HepG2 (cell line): Measurements from ENCODE around the gene PLEKHA6. TPM values are rescaled to one million over a fixed set of nuclear protein-coding genes. Genes with fewer than 3 reads are reported as not detected.

Experiments used
- ATRX ChIP-seq: sonication (generic); formaldehyde crosslinking; IDR thresholded peaks from 2 replicates; pipeline ENCODE4 v1.4.0; 2020; ENCODE audit warnings: missing genetic modification reagents, borderline replicate concordance
- MYC ChIP-seq: sonication (generic); formaldehyde crosslinking; IDR thresholded peaks from 2 replicates; pipeline ENCODE4 v1.9.0; 2021; ENCODE audit warnings: missing genetic modification reagents, borderline replicate concordance
- PHF5A ChIP-seq: IDR thresholded peaks from one replicate; pipeline ENCODE4 v1.6.1; 2018; ENCODE audit warnings: low read depth, missing genetic modification reagents; ENCODE audit not compliant: unreplicated experiment
- RXRB ChIP-seq: IDR thresholded peaks from 2 replicates; pipeline ENCODE4 v1.6.1; 2016; ENCODE audit warnings: borderline replicate concordance, missing genetic modification reagents, missing compliant biosample characterization
- XRCC5 ChIP-seq: fragments of 200-400 bp; formaldehyde crosslinking; optimal IDR thresholded peaks from 2 replicates; pipeline ENCODE3; 2017; ENCODE audit warnings: mild to moderate bottlenecking, low read length
- ZBTB42 ChIP-seq: sonication (generic); formaldehyde crosslinking; IDR thresholded peaks from 2 replicates; pipeline ENCODE4 v1.5.0; 2020; ENCODE audit warnings: mild to moderate bottlenecking, missing genetic modification reagents
- ZNF530 ChIP-seq: sonication (generic); formaldehyde crosslinking; IDR thresholded peaks from 2 replicates; pipeline ENCODE4 v1.5.0; 2020; ENCODE audit warnings: low read depth, mild to moderate bottlenecking, missing genetic modification reagents
- ZNF670 ChIP-seq: sonication (generic); formaldehyde crosslinking; IDR thresholded peaks from 2 replicates; pipeline ENCODE4 v1.8.0; 2022; ENCODE audit warnings: mild to moderate bottlenecking, missing genetic modification reagents, borderline replicate concordance
- ZSCAN12 ChIP-seq: sonication (generic); formaldehyde crosslinking; IDR thresholded peaks from 2 replicates; pipeline ENCODE4 v1.9.0; 2021; ENCODE audit warnings: mild to moderate bottlenecking, missing genetic modification reagents
- polyA plus RNA-seq, 8 experiments: library from polyadenylated mRNA; depleted of rRNA in 3 of 8; stranded (reverse) in 7 of 8; unstranded in 1 of 8; fragments of >200 nt; fragmentation: Illumina TruSeq in 4 of 8; extraction: Trizol in 4 of 8; gene quantifications; 2 replicates each; pipeline versions ENCODE4 v1.2.1 to v1.2.3, GENCODE V29; 2011 to 2016; ENCODE audit warnings: low read depth in 4 of 8, missing spikeins in 1 of 8, mixed read lengths in 1 of 8; ENCODE audit not compliant: insufficient read depth in 1 of 8
- total RNA-seq, 5 experiments: library from RNA; depleted of rRNA; stranded (reverse); fragments of >200 nt; fragmentation: Illumina TruSeq; extraction: Trizol; gene quantifications; 2 replicates each; pipeline ENCODE4 v1.2.3, GENCODE V29; 2016; ENCODE audit warnings: low read depth in 1 of 5
- TF ChIP-seq, protein P1 (sequence below), 2 experiments: sonication (generic) in 1 of 2; formaldehyde crosslinking in 1 of 2; IDR thresholded peaks; 2 replicates each; pipeline versions ENCODE4 v1.4.0 to v1.6.1; 2016 to 2020; ENCODE audit warnings: borderline replicate concordance in 1 of 2, low read depth in 1 of 2, mild to moderate bottlenecking in 1 of 2, missing genetic modification reagents in 1 of 2
- TF ChIP-seq, protein P2 (sequence below): sonication (generic); formaldehyde crosslinking; IDR thresholded peaks from 2 replicates; pipeline ENCODE4 v1.4.0; 2020; ENCODE audit warnings: missing genetic modification reagents, borderline replicate concordance
- TF ChIP-seq, protein P3 (sequence below): sonication (generic); IDR thresholded peaks from 2 replicates; pipeline ENCODE4 v1.6.1; 2016; ENCODE audit warnings: low read depth, borderline replicate concordance

The PLEKHA6 gene
- total and polyA plus RNA-seq, 2 of the 13 experiments (the other 11 are each of a cell fraction or from before 2014, with no cell fraction given): 5.3 to 11.4 TPM

DNA sequence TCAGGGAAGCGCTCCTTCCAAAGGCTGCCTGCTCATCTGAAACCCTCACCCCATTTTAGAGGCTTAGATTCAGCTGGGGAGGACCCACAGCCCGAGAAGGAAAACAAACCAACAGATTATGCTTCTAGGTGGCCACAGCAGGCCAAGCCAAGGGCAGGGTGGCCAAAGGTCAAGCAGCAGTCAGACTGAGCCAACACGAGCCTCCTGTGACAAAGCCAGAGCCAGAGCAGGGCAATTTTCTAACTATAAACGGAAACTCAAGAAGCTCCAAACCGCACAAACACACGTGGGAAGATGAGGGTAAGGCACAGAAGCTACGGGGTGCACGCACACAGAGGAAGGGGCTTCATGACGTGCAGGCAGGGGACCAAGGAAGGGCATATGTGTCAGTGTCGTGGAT is 64.1 kb downstream of the PLEKHA6 start (continued):
- TF ChIP-seq, protein P1, sequence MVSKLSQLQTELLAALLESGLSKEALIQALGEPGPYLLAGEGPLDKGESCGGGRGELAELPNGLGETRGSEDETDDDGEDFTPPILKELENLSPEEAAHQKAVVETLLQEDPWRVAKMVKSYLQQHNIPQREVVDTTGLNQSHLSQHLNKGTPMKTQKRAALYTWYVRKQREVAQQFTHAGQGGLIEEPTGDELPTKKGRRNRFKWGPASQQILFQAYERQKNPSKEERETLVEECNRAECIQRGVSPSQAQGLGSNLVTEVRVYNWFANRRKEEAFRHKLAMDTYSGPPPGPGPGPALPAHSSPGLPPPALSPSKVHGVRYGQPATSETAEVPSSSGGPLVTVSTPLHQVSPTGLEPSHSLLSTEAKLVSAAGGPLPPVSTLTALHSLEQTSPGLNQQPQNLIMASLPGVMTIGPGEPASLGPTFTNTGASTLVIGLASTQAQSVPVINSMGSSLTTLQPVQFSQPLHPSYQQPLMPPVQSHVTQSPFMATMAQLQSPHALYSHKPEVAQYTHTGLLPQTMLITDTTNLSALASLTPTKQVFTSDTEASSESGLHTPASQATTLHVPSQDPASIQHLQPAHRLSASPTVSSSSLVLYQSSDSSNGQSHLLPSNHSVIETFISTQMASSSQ (IDR thresholded peaks at IDR 0.05; ENCODE audit: low read depth): no peak
- TF ChIP-seq, protein P1 (CRISPR knock-in tag; IDR thresholded peaks at IDR 0.05; ENCODE audit: borderline replicate concordance): no peak; the same call in 1 of the 2 replicates
- TF ChIP-seq ZNF530: no peak
- no peak for TF ChIP-seq ZNF670 (CRISPR knock-in tag)
- TF ChIP-seq XRCC5: peak; percentile 20
- no peak for TF ChIP-seq ZSCAN12
- no peak for TF ChIP-seq PHF5A
- TF ChIP-seq ZBTB42 (CRISPR knock-in tag): no peak
- TF ChIP-seq, protein P2, sequence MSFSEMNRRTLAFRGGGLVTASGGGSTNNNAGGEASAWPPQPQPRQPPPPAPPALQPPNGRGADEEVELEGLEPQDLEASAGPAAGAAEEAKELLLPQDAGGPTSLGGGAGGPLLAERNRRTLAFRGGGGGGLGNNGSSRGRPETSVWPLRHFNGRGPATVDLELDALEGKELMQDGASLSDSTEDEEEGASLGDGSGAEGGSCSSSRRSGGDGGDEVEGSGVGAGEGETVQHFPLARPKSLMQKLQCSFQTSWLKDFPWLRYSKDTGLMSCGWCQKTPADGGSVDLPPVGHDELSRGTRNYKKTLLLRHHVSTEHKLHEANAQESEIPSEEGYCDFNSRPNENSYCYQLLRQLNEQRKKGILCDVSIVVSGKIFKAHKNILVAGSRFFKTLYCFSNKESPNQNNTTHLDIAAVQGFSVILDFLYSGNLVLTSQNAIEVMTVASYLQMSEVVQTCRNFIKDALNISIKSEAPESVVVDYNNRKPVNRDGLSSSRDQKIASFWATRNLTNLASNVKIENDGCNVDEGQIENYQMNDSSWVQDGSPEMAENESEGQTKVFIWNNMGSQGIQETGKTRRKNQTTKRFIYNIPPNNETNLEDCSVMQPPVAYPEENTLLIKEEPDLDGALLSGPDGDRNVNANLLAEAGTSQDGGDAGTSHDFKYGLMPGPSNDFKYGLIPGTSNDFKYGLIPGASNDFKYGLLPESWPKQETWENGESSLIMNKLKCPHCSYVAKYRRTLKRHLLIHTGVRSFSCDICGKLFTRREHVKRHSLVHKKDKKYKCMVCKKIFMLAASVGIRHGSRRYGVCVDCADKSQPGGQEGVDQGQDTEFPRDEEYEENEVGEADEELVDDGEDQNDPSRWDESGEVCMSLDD (CRISPR knock-in tag): no peak
- TF ChIP-seq RXRB (CRISPR knock-in tag): peak; percentile 86; the same call in 1 of the 2 replicates
- TF ChIP-seq MYC (CRISPR knock-in tag): peak; percentile 45; the same call in 1 of the 2 replicates
- TF ChIP-seq, protein P3, sequence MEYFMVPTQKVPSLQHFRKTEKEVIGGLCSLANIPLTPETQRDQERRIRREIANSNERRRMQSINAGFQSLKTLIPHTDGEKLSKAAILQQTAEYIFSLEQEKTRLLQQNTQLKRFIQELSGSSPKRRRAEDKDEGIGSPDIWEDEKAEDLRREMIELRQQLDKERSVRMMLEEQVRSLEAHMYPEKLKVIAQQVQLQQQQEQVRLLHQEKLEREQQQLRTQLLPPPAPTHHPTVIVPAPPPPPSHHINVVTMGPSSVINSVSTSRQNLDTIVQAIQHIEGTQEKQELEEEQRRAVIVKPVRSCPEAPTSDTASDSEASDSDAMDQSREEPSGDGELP: no peak
- TF ChIP-seq ATRX (CRISPR knock-in tag): no peak
